Effector memory CD8-positive, alpha-beta T cell (primary cell): ENCODE measurements around the gene LELP1.
A peak's percentile ranks its signal among the peaks of the same experiment; 100 is the strongest.

Source experiments
- ATAC-seq: fragments of 150-1000 bp; cut with Tn5 transposase; replicated peaks from 2 replicates; pipeline ENCODE4 v1.10.0; 2021; ENCODE audit warnings: mild to moderate bottlenecking, moderate library complexity
- DNase-seq, 3 experiments: peaks; one replicate each; pipeline ENCODE4 v3.0.0; 2021
- H3K27ac Mint-ChIP-seq, 2 donors: one replicate each; pipeline ENCODE4 v1.8.0; 2022; ENCODE audit warnings: mild to moderate bottlenecking in 2 of 2, mixed read lengths in 2 of 2, moderate library complexity in 2 of 2
- H3K27me3 Mint-ChIP-seq, 2 donors: one replicate each; pipeline ENCODE4 v1.8.0; 2022; ENCODE audit warnings: mixed read lengths in 2 of 2
- H3K36me3 Mint-ChIP-seq: one replicate; pipeline ENCODE4 v1.8.0; 2022; ENCODE audit warnings: mild to moderate bottlenecking, moderate library complexity, mixed read lengths; ENCODE audit not compliant: insufficient read depth
- H3K4me1 Mint-ChIP-seq, 2 donors: one replicate each; pipeline ENCODE4 v1.8.0; 2022; ENCODE audit warnings: low read depth in 2 of 2, mixed read lengths in 2 of 2
- H3K4me3 Mint-ChIP-seq, 2 donors: one replicate each; pipeline ENCODE4 v1.8.0; 2022; ENCODE audit warnings: mild to moderate bottlenecking in 2 of 2, mixed read lengths in 2 of 2, moderate library complexity in 2 of 2
- H3K9me3 Mint-ChIP-seq, 2 donors: one replicate each; pipeline ENCODE4 v1.8.0; 2022; ENCODE audit warnings: mixed read lengths in 2 of 2

Gene LELP1

GRCh38 chr1:153238527-153238926, 35.3 kb downstream of the LELP1 start:
- Mint-ChIP-seq H3K9me3 (no peaks in the 10 kb centered on the region), H3K27me3 (peaks cover 23 to 43% of the 10 kb centered on the region in 2 donors), H3K36me3 (no peaks in the 10 kb centered on the region), H3K27ac (no peak overlapping the region), H3K4me1 (no peaks in the 10 kb centered on the region), H3K4me3 (no peak overlapping the region)
- ATAC-seq, result no peak
- no peak for DNase-seq

- no peak for ATAC-seq
- DNase-seq, result no peak
- H3K4me3 Mint-ChIP-seq, result no peak overlapping the region
- no peaks in the 10 kb centered on the region for H3K4me1 Mint-ChIP-seq
- peaks cover 1 to 9% of the 10 kb centered on the region in 2 donors for H3K9me3 Mint-ChIP-seq
- no peaks in the 10 kb centered on the region for H3K36me3 Mint-ChIP-seq
- peaks cover 26 to 46% of the 10 kb centered on the region in 2 donors for H3K27me3 Mint-ChIP-seq
- no peak overlapping the region for H3K27ac Mint-ChIP-seq
Observed at GRCh38 chr1:153242160-153242559, 38.9 kb downstream of the LELP1 start.

GRCh38 chr1:153245466-153245865, 42.2 kb downstream of the LELP1 start:
- Mint-ChIP-seq H3K27me3 (peaks cover 43 to 49% of the 10 kb centered on the region in 2 donors), H3K36me3 (no peaks in the 10 kb centered on the region), H3K4me3 (no peak overlapping the region), H3K27ac (no peak overlapping the region), H3K4me1 (no peaks in the 10 kb centered on the region), H3K9me3 (peaks cover 1 to 9% of the 10 kb centered on the region in 2 donors)
- ATAC-seq (no peak), DNase-seq (no peak)

GRCh38 chr1:153246018-153246417, 42.8 kb downstream of the LELP1 start:
- H3K4me3 Mint-ChIP-seq, result no peak overlapping the region
- H3K9me3 Mint-ChIP-seq, result peaks cover 1 to 9% of the 10 kb centered on the region in 2 donors
- H3K4me1 Mint-ChIP-seq, result no peaks in the 10 kb centered on the region
- H3K36me3 Mint-ChIP-seq, result no peaks in the 10 kb centered on the region
- DNase-seq (no peak), ATAC-seq (no peak)
- H3K27me3 Mint-ChIP-seq, result peaks cover 43 to 49% of the 10 kb centered on the region in 2 donors
- no peak overlapping the region for H3K27ac Mint-ChIP-seq

GRCh38 chr1:153246825-153247224, 43.6 kb downstream of the LELP1 start:
- no peak for ATAC-seq
- peaks cover 50 to 57% of the 10 kb centered on the region in 2 donors for H3K27me3 Mint-ChIP-seq
- DNase-seq, result no peak
- no peak overlapping the region for H3K27ac Mint-ChIP-seq
- H3K4me1 Mint-ChIP-seq, result no peaks in the 10 kb centered on the region
- peaks cover 1 to 9% of the 10 kb centered on the region in 2 donors for H3K9me3 Mint-ChIP-seq
- no peaks in the 10 kb centered on the region for H3K36me3 Mint-ChIP-seq
- H3K4me3 Mint-ChIP-seq, result no peak overlapping the region

- H3K4me1 Mint-ChIP-seq, result no peaks in the 10 kb centered on the region
- DNase-seq (no peak), ATAC-seq (no peak)
- no peak overlapping the region for H3K27ac Mint-ChIP-seq
- peaks cover 1 to 9% of the 10 kb centered on the region in 2 donors for H3K9me3 Mint-ChIP-seq
- no peaks in the 10 kb centered on the region for H3K36me3 Mint-ChIP-seq
- H3K27me3 Mint-ChIP-seq, result peaks cover 50 to 67% of the 10 kb centered on the region in 2 donors
- no peak overlapping the region for H3K4me3 Mint-ChIP-seq
Observed at GRCh38 chr1:153248176-153248879, 45.1 kb downstream of the LELP1 start.

- peaks cover 0 to 4% of the 10 kb centered on the region in 2 donors for H3K4me1 Mint-ChIP-seq
- H3K9me3 Mint-ChIP-seq, result no peaks in the 10 kb centered on the region
- H3K27ac Mint-ChIP-seq, result no peak overlapping the region
- no peak for ATAC-seq
- no peaks in the 10 kb centered on the region for H3K36me3 Mint-ChIP-seq
- no peak overlapping the region for H3K4me3 Mint-ChIP-seq
- peaks cover 67% of the 10 kb centered on the region in 2 donors for H3K27me3 Mint-ChIP-seq
- no peak for DNase-seq
Observed at GRCh38 chr1:153250166-153250565, 46.9 kb downstream of the LELP1 start.

- DNase-seq, result no peak
- Mint-ChIP-seq H3K9me3 (no peaks in the 10 kb centered on the region), H3K27me3 (peaks cover 63 to 67% of the 10 kb centered on the region in 2 donors), H3K36me3 (no peaks in the 10 kb centered on the region), H3K4me3 (no peak overlapping the region), H3K4me1 (peaks cover 0 to 4% of the 10 kb centered on the region in 2 donors), H3K27ac (no peak overlapping the region)
- ATAC-seq, result no peak
Observed at GRCh38 chr1:153251087-153251486, 47.9 kb downstream of the LELP1 start.

GRCh38 chr1:153251562-153251961, 48.3 kb downstream of the LELP1 start:
- Mint-ChIP-seq H3K4me1 (peaks cover 0 to 4% of the 10 kb centered on the region in 2 donors), H3K27ac (no peak overlapping the region), H3K9me3 (no peaks in the 10 kb centered on the region), H3K27me3 (peaks cover 58 to 62% of the 10 kb centered on the region in 2 donors), H3K4me3 (no peak overlapping the region), H3K36me3 (no peaks in the 10 kb centered on the region)
- DNase-seq (no peak), ATAC-seq (no peak)

- H3K4me3 Mint-ChIP-seq, result no peak overlapping the region
- ATAC-seq, result no peak
- H3K4me1 Mint-ChIP-seq, result peaks cover 0 to 4% of the 10 kb centered on the region in 2 donors
- no peak for DNase-seq
- H3K9me3 Mint-ChIP-seq, result no peaks in the 10 kb centered on the region
- no peaks in the 10 kb centered on the region for H3K36me3 Mint-ChIP-seq
- H3K27ac Mint-ChIP-seq, result no peak overlapping the region
- H3K27me3 Mint-ChIP-seq, result peaks cover 54 to 60% of the 10 kb centered on the region in 2 donors
Observed at GRCh38 chr1:153251988-153252387, 48.8 kb downstream of the LELP1 start.

- Mint-ChIP-seq H3K27ac (no peak overlapping the region), H3K27me3 (peaks cover 49 to 54% of the 10 kb centered on the region in 2 donors)
Observed at GRCh38 chr1:153253076-153253475, 49.8 kb downstream of the LELP1 start.

GRCh38 chr1:153253693-153254092, 50.5 kb downstream of the LELP1 start:
- peaks cover 50 to 52% of the 10 kb centered on the region in 2 donors for H3K27me3 Mint-ChIP-seq
- no peak overlapping the region for H3K4me3 Mint-ChIP-seq
- H3K9me3 Mint-ChIP-seq, result no peaks in the 10 kb centered on the region
- ATAC-seq, result no peak
- peaks cover 0 to 6% of the 10 kb centered on the region in 2 donors for H3K4me1 Mint-ChIP-seq
- no peaks in the 10 kb centered on the region for H3K36me3 Mint-ChIP-seq
- peak overlapping the region in 1 of 2 donors; percentile 42 for H3K27ac Mint-ChIP-seq
- no peak for DNase-seq

More at GRCh38 chr1:153253076-153253475, 49.8 kb downstream of the LELP1 start:
- ATAC-seq (no peak), DNase-seq (no peak)
- Mint-ChIP-seq H3K4me1 (peaks cover 0 to 4% of the 10 kb centered on the region in 2 donors), H3K4me3 (no peak overlapping the region), H3K9me3 (no peaks in the 10 kb centered on the region), H3K36me3 (no peaks in the 10 kb centered on the region)
